Loucy (cell line): Measurements from ENCODE around the gene MEAF6.

Source experiments
- H2AFZ ChIP-seq: fragments of 200-600 bp; sonication (generic); 2 replicates; pipeline ENCODE4 v1.6.0; 2016; ENCODE audit warnings: antibody characterized with exemption, mild to moderate bottlenecking, low read length, moderate library complexity
- H3F3A ChIP-seq: fragments of 200-600 bp; 2 replicates; pipeline ENCODE4 v1.6.0; 2016; ENCODE audit warnings: antibody characterized with exemption, low read depth, mild to moderate bottlenecking
- H3K27me3 ChIP-seq: fragments of 200-600 bp; sonication (generic); 2 replicates; pipeline ENCODE4 v1.6.1; 2014; ENCODE audit warnings: low read length, mild to moderate bottlenecking; ENCODE audit not compliant: insufficient read depth, poor library complexity, severe bottlenecking
- H3K36me3 ChIP-seq: fragments of 200-600 bp; sonication (generic); 2 replicates; pipeline ENCODE4 v1.6.1; 2016; ENCODE audit warnings: low read length; ENCODE audit not compliant: insufficient read depth
- H3K4me1 ChIP-seq: fragments of 200-600 bp; sonication (generic); 2 replicates; pipeline ENCODE4 v1.5.1; 2014; ENCODE audit warnings: low read length, mild to moderate bottlenecking; ENCODE audit not compliant: insufficient read depth, poor library complexity, severe bottlenecking
- H3K4me2 ChIP-seq: fragments of 200-600 bp; sonication (generic); 2 replicates; pipeline ENCODE4 v1.6.0; 2014; ENCODE audit warnings: antibody characterized with exemption, low read length, low read depth, mild to moderate bottlenecking; ENCODE audit not compliant: poor library complexity, severe bottlenecking
- H3K4me3 ChIP-seq: fragments of 200-600 bp; sonication (generic); 2 replicates; pipeline ENCODE4 v1.5.1; 2014; ENCODE audit warnings: low read length, mild to moderate bottlenecking, mixed read lengths; ENCODE audit not compliant: poor library complexity, severe bottlenecking
- H3K79me2 ChIP-seq: fragments of 200-600 bp; sonication (generic); 2 replicates; pipeline ENCODE4 v1.6.1; 2014; ENCODE audit warnings: low read length; ENCODE audit not compliant: insufficient read depth
- H3K9ac ChIP-seq: fragments of 200-600 bp; sonication (generic); 2 replicates; pipeline ENCODE4 v1.6.0; 2014; ENCODE audit warnings: mild to moderate bottlenecking, low read depth, low read length, moderate library complexity; ENCODE audit not compliant: poor library complexity, severe bottlenecking
- H3K9me2 ChIP-seq: fragments of 200-600 bp; sonication (generic); replicated peaks from 2 replicates; pipeline ENCODE4 v1.6.1; 2016; ENCODE audit warnings: low read depth, low read length, mixed read lengths
- H3K9me3 ChIP-seq: fragments of 200-600 bp; sonication (generic); 2 replicates; pipeline ENCODE4 v1.6.1; 2014; ENCODE audit warnings: mild to moderate bottlenecking, antibody characterized with exemption, low read length, low read depth; ENCODE audit not compliant: insufficient read depth
- H4K20me1 ChIP-seq: fragments of 200-600 bp; sonication (generic); 2 replicates; pipeline ENCODE4 v1.6.0; 2014; ENCODE audit warnings: antibody characterized with exemption, low read length, mild to moderate bottlenecking; ENCODE audit not compliant: insufficient read depth, poor library complexity, severe bottlenecking
- CTCF ChIP-seq: fragments of 200-600 bp; sonication (generic); conservative IDR thresholded peaks from 2 replicates; pipeline ENCODE4 v1.5.1; 2014; ENCODE audit warnings: mild to moderate bottlenecking, antibody characterized with exemption, low read length
- EZH2phosphoT487 ChIP-seq: fragments of 200-600 bp; IDR thresholded peaks from 2 replicates; pipeline ENCODE4 v1.6.1; 2018; ENCODE audit warnings: antibody characterized with exemption, mild to moderate bottlenecking, moderate library complexity, borderline replicate concordance

The MEAF6 gene

GRCh38 chr1:37514350-37515184, at the start of gene MEAF6:
Gene MEAF6, minus strand, starts transcription at chr1:37514766. Its CDS starts 20 bp downstream, at chr1:37514746.
- peak within 1 kb of the TSS; percentile 96 for H3K4me2 ChIP-seq
- no peaks in the 10 kb centered on the region for H3K36me3 ChIP-seq
- peak within 1 kb of the TSS; percentile 77 for H3K9ac ChIP-seq
- TF ChIP-seq EZH2phosphoT487 (no peak), CTCF (peak; percentile 62)
- peak within 1 kb of the TSS; percentile 89 for H3K4me3 ChIP-seq
- no peaks in the 10 kb centered on the region for H3K9me2 ChIP-seq
- H3K4me1 ChIP-seq, result peaks cover 34% of the 10 kb centered on the region
- H2AFZ ChIP-seq, result peak within 1 kb of the TSS; percentile 85
- H4K20me1 ChIP-seq, result peaks cover 32% of the 10 kb centered on the region
- H3F3A ChIP-seq, result no peaks in the 10 kb centered on the region
- peaks cover 36% of the 10 kb centered on the region for H3K79me2 ChIP-seq
- no peaks in the 10 kb centered on the region for H3K9me3 ChIP-seq
- no peaks in the 10 kb centered on the region for H3K27me3 ChIP-seq

DNA sequence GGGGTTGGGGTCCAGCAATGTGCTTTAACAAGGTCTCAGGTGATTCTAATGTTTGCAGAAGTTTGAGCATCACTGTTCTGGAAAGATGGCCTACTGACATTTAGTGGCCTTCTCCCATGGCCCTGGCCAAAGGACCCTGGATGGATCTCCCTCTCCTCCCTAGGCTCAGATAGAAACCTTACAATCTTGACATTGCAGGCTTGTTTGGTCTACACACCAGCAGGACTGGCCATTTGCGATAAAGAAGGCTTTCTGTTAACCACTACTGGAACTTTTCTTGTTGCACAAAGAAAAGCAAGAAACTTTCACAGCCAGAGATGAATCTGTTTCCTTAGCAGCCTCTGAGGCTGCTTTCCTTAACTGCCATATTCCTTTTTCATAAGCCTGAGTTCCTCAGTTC, 48.4 kb upstream of the MEAF6 start:
- H4K20me1 ChIP-seq, result no peaks in the 10 kb centered on the region
- no peak overlapping the region for H3K4me3 ChIP-seq
- no peaks in the 10 kb centered on the region for H3K9me3 ChIP-seq
- H2AFZ ChIP-seq, result no peak overlapping the region
- H3K27me3 ChIP-seq, result no peaks in the 10 kb centered on the region
- H3K79me2 ChIP-seq, result no peaks in the 10 kb centered on the region
- H3K36me3 ChIP-seq, result peaks cover 34% of the 10 kb centered on the region; the same call in 1 of the 2 replicates
- H3K4me1 ChIP-seq, result no peaks in the 10 kb centered on the region
- TF ChIP-seq EZH2phosphoT487 (no peak), CTCF (no peak)
- no peak overlapping the region for H3K9ac ChIP-seq
- H3K4me2 ChIP-seq, result no peak overlapping the region
- H3F3A ChIP-seq, result no peaks in the 10 kb centered on the region
- no peaks in the 10 kb centered on the region for H3K9me2 ChIP-seq

DNA sequence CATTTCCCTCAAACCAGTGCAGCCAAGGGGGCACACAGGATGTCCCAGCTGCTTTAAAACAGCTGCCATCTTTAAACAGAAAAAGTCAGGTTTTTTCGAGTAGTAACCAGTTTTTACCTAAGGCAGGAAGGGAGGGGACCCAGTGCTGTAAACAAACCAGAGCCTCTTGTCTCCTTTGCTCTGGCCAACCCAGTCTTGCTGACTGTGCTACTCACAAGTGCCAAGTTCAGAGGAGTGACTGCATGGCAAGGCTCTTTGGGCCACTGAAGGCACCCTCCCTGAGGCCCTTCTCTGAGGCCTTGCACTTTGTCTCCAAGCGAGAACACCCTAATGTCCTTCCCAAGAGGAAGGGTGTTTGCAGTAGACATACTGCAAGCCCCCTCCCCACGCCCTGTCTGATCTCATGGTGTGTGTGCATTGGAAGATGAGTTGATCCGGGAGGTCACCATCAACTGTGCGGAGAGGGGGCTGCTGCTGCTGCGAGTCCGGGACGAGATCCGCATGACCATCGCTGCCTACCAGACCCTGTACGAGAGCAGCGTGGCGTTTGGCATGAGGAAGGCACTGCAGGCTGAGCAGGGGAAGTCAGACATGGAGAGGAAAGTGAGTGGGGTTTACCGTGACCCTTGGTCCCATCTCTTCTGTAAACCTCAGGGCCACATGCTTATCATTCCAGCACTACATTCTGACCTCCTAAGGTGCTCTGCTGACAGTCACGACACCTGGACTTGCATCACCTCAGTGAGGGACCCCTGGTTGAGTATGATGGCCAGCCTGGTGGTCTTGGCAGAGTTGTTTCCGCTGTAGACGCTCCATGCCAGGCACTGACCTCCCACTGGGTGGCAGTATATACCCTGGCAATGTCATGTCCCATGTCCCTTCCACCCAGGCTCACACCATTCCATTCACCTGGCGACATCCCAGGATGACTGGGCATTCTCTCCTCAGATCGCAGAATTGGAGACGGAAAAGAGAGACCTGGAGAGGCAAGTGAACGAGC, 46.9 kb upstream of the MEAF6 start:
- Histone ChIP-seq H3K9me2 (no peaks in the 10 kb centered on the region), H2AFZ (no peak overlapping the region), H3K36me3 (peaks cover 18% of the 10 kb centered on the region; the same call in 1 of the 2 replicates)

More for the DNA sequence above, 46.9 kb upstream of the MEAF6 start:
- TF ChIP-seq EZH2phosphoT487 (no peak), CTCF (peak; percentile 85)
- no peaks in the 10 kb centered on the region for H3F3A ChIP-seq
- peaks cover 4% of the 10 kb centered on the region for H3K27me3 ChIP-seq
- no peaks in the 10 kb centered on the region for H3K9me3 ChIP-seq
- H3K4me3 ChIP-seq, result no peak overlapping the region
- H4K20me1 ChIP-seq, result no peaks in the 10 kb centered on the region
- H3K4me2 ChIP-seq, result no peak overlapping the region
- H3K79me2 ChIP-seq, result no peaks in the 10 kb centered on the region
- H3K9ac ChIP-seq, result no peak overlapping the region
- no peaks in the 10 kb centered on the region for H3K4me1 ChIP-seq
